Islet precursor cell (in vitro differentiated cells): ENCODE results near the gene PDGFA.
"Not testable (repeated sequence)": the region's sequence is repeated elsewhere in the genome, so short reads cannot be mapped to it uniquely, and the experiment has no call there.

Experiments used
- DNase-seq: peaks from one replicate; pipeline ENCODE4 v3.0.0-alpha.2; 2018

PDGFA gene

DNA sequence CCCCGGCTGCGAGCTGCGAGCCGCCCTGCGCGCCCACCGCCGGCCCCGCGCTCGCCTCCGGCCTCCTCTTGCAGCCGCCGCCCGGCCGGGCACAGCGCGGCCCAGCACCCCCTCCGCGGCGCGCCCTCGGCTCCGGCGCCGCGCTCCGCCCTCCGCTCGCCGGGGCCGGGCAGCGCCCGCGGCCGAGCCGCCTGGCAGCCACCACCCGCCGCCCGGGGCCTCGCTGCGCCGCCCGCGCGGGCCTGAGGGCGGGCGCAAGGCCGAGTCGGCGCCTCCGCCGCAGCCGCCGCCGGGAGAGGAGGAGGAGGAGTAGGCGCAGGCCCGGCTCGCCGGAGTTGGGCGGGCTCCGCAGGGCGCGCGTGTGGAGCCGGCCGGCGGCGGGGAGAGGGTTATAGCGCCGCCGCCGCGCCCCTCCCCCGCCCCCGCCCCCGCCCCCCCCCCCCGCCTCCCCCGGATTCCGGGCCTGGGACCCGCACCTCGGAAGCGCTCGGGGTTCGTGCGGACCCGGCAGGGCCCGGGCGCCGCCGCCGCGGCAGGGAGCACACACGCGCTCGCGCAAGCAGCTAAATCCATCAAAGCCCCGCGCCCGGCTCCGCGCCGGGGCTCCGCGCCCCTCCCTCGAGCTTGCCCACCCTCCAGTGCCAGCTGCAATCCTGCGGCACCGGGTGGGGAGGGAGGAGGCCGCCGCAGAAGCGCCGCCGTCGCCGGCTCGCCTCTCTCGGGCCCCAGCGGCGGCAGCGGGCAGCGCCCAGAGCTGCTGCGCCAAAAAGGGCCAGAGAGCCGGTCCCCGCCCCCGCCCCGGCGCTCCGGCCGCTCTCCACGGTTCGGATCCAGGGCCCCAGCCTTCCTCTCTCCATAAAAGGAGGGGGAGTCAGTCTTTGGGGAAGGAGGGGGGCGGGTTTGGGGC, at the start of gene PDGFA:
PDGFA (minus strand) TSS at position 363 of the 907 bp plus-strand sequence. CDS start 845 bp downstream, outside the sequence.
- peak; percentile 75 for DNase-seq

GRCh38 chr7:568031-568951, 48.6 kb upstream of the PDGFA start:
- no peak for DNase-seq

DNA sequence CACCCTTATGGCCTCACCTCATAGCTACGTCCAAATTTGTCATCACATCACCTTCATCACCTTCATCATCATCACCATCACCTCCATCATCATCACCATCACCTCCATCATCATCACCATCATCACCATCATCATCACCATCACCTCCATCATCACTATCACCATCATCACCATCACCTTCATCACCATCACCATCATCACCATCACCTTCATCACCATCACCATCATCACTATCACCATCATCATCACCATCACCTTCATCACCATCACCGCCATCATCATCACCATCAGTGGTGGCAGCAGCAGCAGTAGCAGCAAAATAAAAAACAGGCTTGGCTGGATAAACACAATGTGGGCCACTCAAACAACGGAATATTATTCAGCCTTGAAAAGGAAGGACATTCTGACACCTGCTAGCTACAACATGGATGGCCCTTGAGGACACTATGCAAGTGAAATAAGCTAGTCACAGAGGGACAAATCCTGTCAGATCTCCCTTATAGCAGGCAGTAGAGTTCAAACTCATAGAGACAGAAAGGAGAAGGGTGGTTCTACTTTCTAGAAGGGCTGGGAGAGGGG, 47.7 kb upstream of the PDGFA start:
- no peak for DNase-seq

DNA sequence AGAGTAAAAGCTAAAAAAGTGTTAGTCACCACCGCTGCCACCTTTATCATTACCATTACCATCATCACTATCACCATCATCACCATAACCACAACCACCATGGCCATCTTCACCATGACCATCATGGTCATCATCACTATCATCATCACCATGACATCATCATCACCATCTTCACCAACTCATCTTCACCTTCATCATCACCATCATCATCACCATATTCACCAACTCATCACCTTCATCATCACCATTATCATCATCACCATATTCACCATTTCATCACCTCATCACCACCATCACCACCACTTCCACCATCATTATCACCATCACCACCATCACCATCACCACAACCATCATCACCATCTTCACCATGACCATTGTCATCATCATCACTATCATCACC, 46.5 kb upstream of the PDGFA start:
- DNase-seq = no peak

DNA sequence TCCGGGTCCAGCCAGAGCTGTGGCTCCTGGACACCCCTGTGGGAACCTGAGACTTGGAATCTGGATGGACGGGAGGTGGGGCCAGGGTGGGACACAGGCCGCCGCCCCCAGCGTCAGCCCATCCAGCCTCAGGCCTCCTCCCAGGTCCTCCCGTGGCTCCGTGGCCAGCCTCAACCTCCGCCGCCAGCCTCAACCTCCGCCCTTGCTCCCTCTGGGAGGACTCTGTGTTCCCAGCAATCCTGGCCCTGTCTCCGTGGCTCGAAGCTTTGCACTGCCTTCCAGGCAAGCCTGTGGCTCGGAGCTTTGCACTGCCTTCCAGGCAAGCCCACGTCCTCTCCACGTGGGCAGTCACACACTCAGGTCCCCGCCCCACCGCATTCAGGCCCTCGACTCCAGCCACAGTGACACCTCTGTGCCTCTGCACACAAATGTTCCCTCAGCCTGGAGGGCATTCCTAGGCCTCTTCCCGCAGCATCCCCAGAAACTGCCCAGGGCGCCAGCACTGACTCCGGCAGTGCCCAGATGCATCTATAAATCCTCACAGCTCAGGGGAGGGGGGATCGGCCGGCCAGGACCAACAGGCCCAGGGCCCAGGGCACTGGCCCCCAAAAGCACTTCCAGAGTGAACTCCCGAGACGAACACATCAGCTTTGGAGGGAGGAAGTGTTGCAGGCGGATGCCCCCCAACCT, 44.7 kb upstream of the PDGFA start:
- no peak for DNase-seq

- no peak for DNase-seq
Observed at GRCh38 chr7:563629-564170, 44.1 kb upstream of the PDGFA start.

- no peak for DNase-seq
Observed at GRCh38 chr7:562789-563628, 43.4 kb upstream of the PDGFA start.

- DNase-seq = no peak
Observed at GRCh38 chr7:562374-562675, 42.7 kb upstream of the PDGFA start.

- no peak for DNase-seq
Observed at GRCh38 chr7:561631-562373, 42.2 kb upstream of the PDGFA start.

DNA sequence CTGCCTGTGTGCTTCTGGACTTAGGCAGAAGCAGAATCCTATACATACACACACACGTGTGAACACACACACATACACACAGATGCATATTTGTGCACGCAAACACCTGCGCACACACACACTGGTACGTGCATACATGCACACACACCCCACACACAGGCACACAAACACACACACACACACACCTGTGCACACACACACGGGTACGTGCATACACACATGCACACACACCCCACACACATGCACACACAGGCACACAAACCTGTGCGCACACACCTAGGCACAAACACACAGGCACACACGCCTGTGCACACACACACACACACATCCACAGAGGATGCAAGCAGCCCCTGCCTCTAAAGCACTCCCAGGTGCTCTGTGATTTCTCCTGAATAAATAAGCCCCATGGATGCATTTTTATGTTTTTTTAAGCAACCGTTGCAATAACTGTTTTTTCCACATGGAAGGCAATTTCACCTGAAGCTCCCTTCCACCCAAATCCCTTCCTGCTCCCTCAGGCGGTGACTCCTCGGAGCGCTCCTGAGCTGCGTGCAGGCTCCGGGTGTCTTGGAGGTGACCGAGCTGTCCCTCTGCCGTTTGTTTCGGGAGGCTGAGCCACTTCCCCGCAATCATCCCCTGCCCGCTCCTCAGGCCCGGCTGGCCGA, 41.5 kb upstream of the PDGFA start:
- no peak for DNase-seq

GRCh38 chr7:559396-559705, 39.7 kb upstream of the PDGFA start:
- DNase-seq = no peak

GRCh38 chr7:557558-557881, 37.9 kb upstream of the PDGFA start:
- no peak for DNase-seq

GRCh38 chr7:556837-557557, 37.4 kb upstream of the PDGFA start:
- DNase-seq = no peak

DNA sequence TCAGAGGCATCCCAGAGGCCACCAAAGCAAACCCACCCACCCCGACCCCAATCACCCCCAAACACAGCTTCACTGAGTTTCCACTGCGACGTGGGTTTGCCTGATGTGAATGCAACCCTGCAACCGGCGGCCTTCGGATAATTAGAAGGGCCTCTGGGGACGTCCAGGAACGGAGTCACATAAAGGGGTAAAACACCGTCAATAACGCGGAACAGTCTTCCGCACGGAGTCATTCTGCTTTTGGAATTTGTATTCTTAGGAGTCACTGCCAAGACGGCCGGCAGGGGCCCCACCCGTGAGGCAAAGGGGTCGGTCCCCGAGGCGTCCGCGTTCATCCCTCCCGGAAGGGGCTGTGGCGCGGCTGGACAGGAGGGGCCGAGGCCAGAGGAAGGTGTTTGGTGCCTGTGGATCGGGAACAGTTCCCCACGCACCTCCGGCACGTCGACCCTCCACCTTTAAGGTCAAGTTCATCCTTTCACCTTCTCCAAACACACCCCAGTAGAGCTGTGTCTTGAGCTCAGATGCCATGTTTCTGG, 36.7 kb upstream of the PDGFA start:
- no peak for DNase-seq

- no peak for DNase-seq
Observed at GRCh38 chr7:555551-556160, 36.0 kb upstream of the PDGFA start.

DNA sequence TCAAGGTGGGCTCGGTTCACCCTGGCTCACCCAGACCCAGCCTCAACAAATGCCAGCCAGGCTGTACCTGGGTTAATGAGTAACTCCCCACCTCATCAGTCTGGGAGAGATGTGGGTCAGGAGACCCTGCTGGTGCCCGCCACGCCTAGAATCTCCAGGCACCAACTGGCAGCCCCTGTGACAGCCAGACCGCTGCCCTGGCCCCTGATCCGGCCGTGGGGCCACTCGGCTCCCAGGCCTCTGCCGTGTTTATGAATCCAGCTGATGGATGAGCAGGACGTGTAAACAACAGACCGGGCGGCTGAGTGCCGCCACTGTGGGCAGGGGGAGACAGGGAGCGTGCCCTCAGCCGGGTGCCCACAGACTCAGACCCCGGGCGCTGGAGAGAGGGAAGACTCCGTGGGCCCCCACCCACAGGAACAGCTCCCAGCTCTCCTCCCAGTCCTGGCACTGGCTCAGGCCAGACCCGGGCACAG, 34.0 kb upstream of the PDGFA start:
- DNase-seq = no peak

- DNase-seq = no peak
Observed at GRCh38 chr7:552868-553635, 33.4 kb upstream of the PDGFA start.

DNA sequence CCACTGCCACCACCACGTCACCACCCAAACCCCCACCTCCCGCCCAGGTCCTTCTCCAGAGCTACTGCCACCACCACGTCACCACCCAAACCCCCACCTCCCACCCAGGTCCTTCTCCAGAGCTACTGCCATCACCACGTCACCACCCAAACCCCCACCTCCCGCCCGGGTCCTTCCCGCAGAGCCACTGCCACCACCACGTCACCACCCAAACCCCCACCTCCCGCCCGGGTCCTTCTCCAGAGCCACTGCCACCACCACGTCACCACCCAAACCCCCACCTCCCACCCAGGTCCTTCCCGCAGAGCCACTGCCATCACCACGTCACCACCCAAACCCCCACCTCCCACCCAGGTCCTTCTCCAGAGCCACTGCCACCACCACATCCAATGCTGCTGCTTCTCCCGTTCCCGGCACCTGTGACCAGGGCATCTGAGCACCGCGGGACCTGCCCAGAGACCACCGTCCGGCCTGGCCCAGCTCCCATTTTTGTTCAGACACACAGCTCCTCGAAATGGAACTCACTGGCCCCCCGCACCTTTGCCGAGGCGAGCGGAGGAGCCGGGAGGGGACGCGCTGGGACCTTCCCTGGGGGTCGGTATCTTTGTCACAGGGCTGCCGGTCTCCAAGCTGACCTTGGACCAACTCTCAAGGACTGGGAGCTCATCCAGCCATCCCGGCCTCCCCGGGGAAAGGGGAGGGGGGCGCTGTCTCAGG, 32.7 kb upstream of the PDGFA start:
- not testable (repeated sequence) for DNase-seq
